Superior temporal gyrus (tissue), 1 donor: Measurements from ENCODE around the gene PSMB7.
A peak's percentile ranks its signal among the peaks of the same experiment; 100 is the strongest.

Experiments
- DNase-seq: peaks from one replicate; pipeline ENCODE4 v3.0.0-alpha.2; 2016; ENCODE audit errors: extremely low spot score

PSMB7 gene

GRCh38 chr9:124329206-124329792 is 85.9 kb downstream of the PSMB7 start:
- no peak for DNase-seq

- DNase-seq, result no peak
Observed at GRCh38 chr9:124328285-124328684, 87.0 kb downstream of the PSMB7 start.

GRCh38 chr9:124327491-124327890 is 87.8 kb downstream of the PSMB7 start:
- no peak for DNase-seq

GRCh38 chr9:124326378-124326777 is 88.9 kb downstream of the PSMB7 start:
- no peak for DNase-seq

GRCh38 chr9:124325816-124326215 is 89.4 kb downstream of the PSMB7 start:
- no peak for DNase-seq

- DNase-seq, result no peak
Observed at GRCh38 chr9:124323904-124324303, 91.3 kb downstream of the PSMB7 start.

GRCh38 chr9:124322618-124323432 is 92.4 kb downstream of the PSMB7 start:
- DNase-seq, result no peak

- DNase-seq, result no peak
Observed at GRCh38 chr9:124321935-124322334, 93.3 kb downstream of the PSMB7 start.

- no peak for DNase-seq
Observed at GRCh38 chr9:124321416-124321815, 93.8 kb downstream of the PSMB7 start.

- DNase-seq, result peak; percentile 73
Observed at GRCh38 chr9:124320062-124320973, 94.9 kb downstream of the PSMB7 start.

- DNase-seq, result no peak
Observed at GRCh38 chr9:124315882-124316281, 99.4 kb downstream of the PSMB7 start.

- DNase-seq, result no peak
Observed at GRCh38 chr9:124313940-124314339, 101.3 kb downstream of the PSMB7 start.

DNA sequence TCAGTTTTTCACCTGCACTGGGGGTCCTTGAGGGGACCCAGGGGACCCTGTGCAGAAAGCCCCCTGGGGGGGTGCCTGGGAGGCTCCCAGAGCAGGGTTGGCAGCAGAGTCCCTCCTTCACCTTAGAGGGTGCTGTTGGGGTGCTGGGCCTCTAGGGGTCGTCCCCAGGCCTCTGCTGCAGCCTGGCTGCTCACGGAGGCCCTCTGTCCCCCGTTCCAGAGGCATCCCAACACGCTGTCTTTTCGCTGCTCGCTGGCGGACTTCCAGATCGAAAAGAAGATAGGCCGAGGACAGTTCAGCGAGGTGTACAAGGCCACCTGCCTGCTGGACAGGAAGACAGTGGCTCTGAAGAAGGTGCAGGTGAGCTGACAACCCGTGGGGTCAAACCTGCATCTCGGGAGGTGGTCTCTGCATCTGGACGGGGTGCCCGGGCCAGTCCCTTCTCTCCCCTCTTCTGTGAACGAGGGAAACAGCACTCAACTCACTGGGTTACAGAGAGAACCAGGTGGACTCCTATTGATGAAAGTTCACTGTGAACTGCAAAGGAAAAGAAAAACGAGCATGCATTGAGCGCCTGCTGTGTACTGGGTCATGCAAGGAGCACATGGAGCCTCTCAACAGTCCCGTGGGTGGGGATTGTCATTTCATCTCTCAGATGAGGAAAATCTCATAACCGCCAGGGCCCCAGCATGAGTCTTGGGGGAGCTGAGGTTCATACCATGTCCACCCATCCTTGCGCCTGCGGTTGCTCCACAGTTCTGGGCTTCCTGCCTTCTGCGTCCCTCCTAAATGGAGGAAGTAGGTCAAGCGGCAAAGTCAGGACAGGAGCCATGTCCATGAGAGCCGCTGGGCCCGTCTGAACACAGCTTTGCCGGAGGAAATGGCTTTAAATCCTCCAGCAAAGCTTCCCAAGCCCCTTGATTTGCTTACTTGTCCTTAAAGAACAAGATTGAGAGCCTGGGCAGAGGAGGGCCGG is 102.7 kb downstream of the PSMB7 start:
- no peak for DNase-seq

GRCh38 chr9:124311283-124311682 is 104.0 kb downstream of the PSMB7 start:
- no peak for DNase-seq

- no peak for DNase-seq
Observed at GRCh38 chr9:124309667-124310084, 105.6 kb downstream of the PSMB7 start.

DNA sequence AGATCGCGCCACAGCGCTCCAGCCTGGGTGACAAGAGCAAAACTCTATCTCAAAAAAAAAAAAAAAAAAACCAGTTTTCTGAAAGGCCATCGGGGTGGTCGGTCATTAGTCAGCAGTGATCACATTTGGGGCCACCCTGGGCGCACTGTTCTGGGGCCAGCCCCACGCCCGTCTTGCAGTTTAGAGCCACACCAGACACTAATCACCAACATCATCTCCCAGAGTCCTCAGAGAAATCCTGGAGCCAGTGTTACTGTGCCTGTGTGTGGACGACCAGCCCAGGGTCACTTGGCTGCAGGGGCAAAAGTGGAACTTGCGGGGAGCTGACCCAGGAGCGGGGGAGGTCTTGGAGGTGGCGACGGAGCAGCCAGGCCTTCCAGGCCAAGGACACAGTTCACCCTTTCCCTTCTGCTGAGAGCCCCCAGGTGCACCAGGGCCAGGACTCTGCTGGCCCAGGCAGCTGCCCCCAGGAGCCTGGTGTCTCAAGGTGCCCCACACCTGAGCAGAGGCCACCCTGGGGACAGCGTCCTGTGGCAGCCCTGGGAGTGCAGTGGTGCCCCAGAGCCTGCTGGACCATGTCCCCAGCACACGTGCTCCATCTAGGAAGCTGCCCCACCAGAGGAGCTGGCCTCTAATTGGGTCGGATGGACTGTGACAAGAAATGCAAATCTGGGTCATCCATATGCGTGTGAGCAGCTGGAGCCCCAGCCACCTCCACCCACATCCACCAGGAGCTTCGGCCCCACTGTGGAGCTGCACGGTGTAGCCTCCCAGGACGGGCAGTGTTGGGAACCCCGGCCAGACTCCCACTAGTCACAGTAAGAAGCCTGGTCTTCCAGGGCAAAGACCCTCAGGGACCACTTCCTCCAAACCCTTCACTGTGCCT is 106.4 kb downstream of the PSMB7 start:
- DNase-seq, result no peak

GRCh38 chr9:124307379-124308030 is 107.7 kb downstream of the PSMB7 start:
- DNase-seq, result no peak

- DNase-seq, result no peak
Observed at GRCh38 chr9:124306098-124306735, 109.0 kb downstream of the PSMB7 start.

DNA sequence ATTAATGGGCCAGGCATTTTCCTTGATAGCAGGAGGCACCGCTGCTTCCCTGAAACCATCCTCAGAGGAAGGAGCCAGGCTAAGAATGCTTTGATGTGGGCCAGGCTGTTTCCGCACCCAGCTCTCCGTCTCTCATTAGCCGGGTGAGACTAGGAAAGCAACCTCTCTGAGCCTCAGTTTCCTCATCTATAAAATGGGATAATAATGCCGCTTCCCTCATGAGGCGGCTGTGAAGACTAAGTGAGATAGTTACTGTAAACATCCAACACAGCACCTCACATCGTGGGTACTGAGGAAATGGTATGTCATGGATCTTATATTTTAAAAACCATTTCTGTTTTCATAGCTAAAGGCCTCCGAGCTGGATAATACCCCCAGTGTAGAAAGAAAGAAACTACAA is 111.0 kb downstream of the PSMB7 start:
- no peak for DNase-seq
